GM12874 (cell line): ENCODE results near the gene CD200R1.

Experiments
- CTCF ChIP-seq: IDR thresholded peaks from 2 replicates; pipeline ENCODE4 v1.5.1; 2011; ENCODE audit warnings: low read depth, mild to moderate bottlenecking, control low read depth, low read length, moderate library complexity; ENCODE audit not compliant: insufficient read depth

Gene CD200R1

GRCh38 chr3:112984485-112984884 lies 9.6 kb upstream of the CD200R1 start:
- no peak for TF ChIP-seq CTCF

GRCh38 chr3:112982710-112983109 lies 7.8 kb upstream of the CD200R1 start:
- no peak for TF ChIP-seq CTCF

- no peak for TF ChIP-seq CTCF
These were observed 5.2 kb upstream of the CD200R1 start for GRCh38 chr3:112980080-112980479.

GRCh38 chr3:112979244-112979832 lies 4.4 kb upstream of the CD200R1 start:
- TF ChIP-seq CTCF: peak; percentile 32; the same call in 1 of the 2 replicates

GRCh38 chr3:112976953-112977352 lies 2.0 kb upstream of the CD200R1 start:
- TF ChIP-seq CTCF: no peak

GRCh38 chr3:112976001-112976400 lies 1.1 kb upstream of the CD200R1 start:
- no peak for TF ChIP-seq CTCF

- TF ChIP-seq CTCF: no peak
These were observed 755 bp downstream of the CD200R1 start for GRCh38 chr3:112974178-112974517.
